Heart right ventricle (tissue), 16 donors: ENCODE data around the gene ADAMTS12. TPM values are rescaled to one million over a fixed set of nuclear protein-coding genes. Genes with fewer than 3 reads are reported as not detected.

ENCODE experiments used
- ATAC-seq, 8 donors: fragments of 200-7000 bp; cut with Tn5 transposase; one replicate each; pipeline ENCODE4 v1.9.1; 2020; ENCODE audit warnings: mild to moderate bottlenecking in 8 of 8, moderate library complexity in 8 of 8, moderate number of reproducible peaks in 1 of 8
- DNase-seq, 2 donors: peaks; one replicate each; pipeline ENCODE4 v3.0.0-alpha.2; 2020
- H3K27ac ChIP-seq, 10 donors: fragments of 200-600 bp; sonication (generic) in 2 of 10; one replicate each; pipeline versions ENCODE4 v1.5.0 to v1.8.0; 2020 to 2022; ENCODE audit warnings: mild to moderate bottlenecking in 3 of 10
- H3K27me3 ChIP-seq, 7 donors: fragments of 200-600 bp; one replicate each; pipeline ENCODE4 v1.8.0; 2021 to 2022; ENCODE audit warnings: mild to moderate bottlenecking in 2 of 7
- H3K36me3 ChIP-seq, 9 donors: fragments of 200-600 bp; sonication (generic) in 1 of 9; one replicate each; pipeline versions ENCODE4 v1.5.0 to v1.8.0; 2020 to 2022; ENCODE audit warnings: mild to moderate bottlenecking in 2 of 9
- H3K4me1 ChIP-seq, 9 donors: fragments of 200-600 bp; sonication (generic) in 1 of 9; one replicate each; pipeline versions ENCODE4 v1.5.0 to v1.8.0; 2020 to 2022; ENCODE audit warnings: mild to moderate bottlenecking in 4 of 9
- H3K4me3 ChIP-seq, 10 donors: fragments of 200-600 bp; sonication (generic) in 2 of 10; one replicate each; pipeline versions ENCODE4 v1.5.0 to v1.8.0; 2020 to 2022; ENCODE audit warnings: mild to moderate bottlenecking in 7 of 10, moderate library complexity in 2 of 10
- H3K9me3 ChIP-seq, 11 donors: fragments of 200-600 bp in 10 of 11; sonication (generic) in 2 of 11; one replicate each; pipeline versions ENCODE4 v1.5.0 to v1.8.0; 2013 to 2022; ENCODE audit warnings: mild to moderate bottlenecking in 2 of 11, control low read depth in 1 of 11, moderate library complexity in 1 of 11
- WGBS, 2 donors: extraction: QIAGEN DNeasy Blood & Tissue Kit; methylation state at CpG; one replicate each; pipeline ENCODE4 v1.1.7; 2013; ENCODE audit warnings: inconsistent platforms in 1 of 2; 5-methylcytosine and 5-hydroxymethylcytosine counted together
- intact Hi-C, 10 donors: fragments of 100-400 bp; cut with DNase I; formaldehyde crosslinking; loops; one replicate each; pipeline versions ENCODE4 v1.11.1 to v1.14.2; 2022
- polyA plus RNA-seq, 2 donors: library from polyadenylated mRNA; stranded (reverse); fragments of 200-250 nt; gene quantifications; one replicate each; pipeline ENCODE4 v1.2.3, GENCODE V29; 2013
- total RNA-seq, 10 donors: library from RNA; stranded (reverse); fragmentation: NEBNext Ultra II Directional in 3 of 10; extraction: Animal tissue kit (Norgen Biotek cat#: 25700) in 3 of 10; gene quantifications; one replicate each; pipeline versions ENCODE4 v1.2.1 to v1.2.4, GENCODE V29; 2021 to 2023
- TF ChIP-seq, protein P1 (sequence below), 9 donors: fragments of 200-600 bp; sonication (generic) in 2 of 9; IDR thresholded peaks; one replicate each; pipeline versions ENCODE4 v1.5.0 to v1.8.0; 2021 to 2022; ENCODE audit warnings: antibody characterized with exemption in 9 of 9, mild to moderate bottlenecking in 5 of 9, moderate library complexity in 1 of 9
- donor health status: Arrhythmogenic right ventricular cardiomyopathy.
- donor health status: ischemic (EF 13 %, LVEDD 7.1; RV severe dilation, severe dysfunction).
- donor health status: healthy with polysubstance abuse.
- donor health status: DM: no; HTN: yes; CAD: no.
- donor health status: DM: no; HTN: no; CAD: no.
- donor health status: ischemic (EF 25% LVEDD 6.9; RV normal size, moderate dysfunction).
- donor health status: ischemic (EF 25% LVEDD 5.7; RV mildly dilated, moderate dysfunction).
- donor health status: healthy.
- donor health status: DM: yes; HTN: yes; CAD: no.
- donor health status: Ischemic cardiomyopathy.
- donor health status: ischemic (EF 35%, LVEDD 5.7; RV mildly dilated, moderate dysfunction).
- donor health status: nonischemic (EF 11% LVEDD 7.7; RV severe dilation, severe dysfunction).
- donor health status: DM: yes; HTN: yes; CAD: no.
- donor health status: PGD.
- donor health status: ischemic (EF 29% LVEDD 5.4; RV normal size, mild dysfunction).
- donor health status: nonischemic (EF 23%, LVEDD 6.1; RV moderate dilation, normal function).

ADAMTS12 gene
- total and polyA plus RNA-seq, 12 donors, result 0.37 to 3.7 (median 1.3) TPM

DNA sequence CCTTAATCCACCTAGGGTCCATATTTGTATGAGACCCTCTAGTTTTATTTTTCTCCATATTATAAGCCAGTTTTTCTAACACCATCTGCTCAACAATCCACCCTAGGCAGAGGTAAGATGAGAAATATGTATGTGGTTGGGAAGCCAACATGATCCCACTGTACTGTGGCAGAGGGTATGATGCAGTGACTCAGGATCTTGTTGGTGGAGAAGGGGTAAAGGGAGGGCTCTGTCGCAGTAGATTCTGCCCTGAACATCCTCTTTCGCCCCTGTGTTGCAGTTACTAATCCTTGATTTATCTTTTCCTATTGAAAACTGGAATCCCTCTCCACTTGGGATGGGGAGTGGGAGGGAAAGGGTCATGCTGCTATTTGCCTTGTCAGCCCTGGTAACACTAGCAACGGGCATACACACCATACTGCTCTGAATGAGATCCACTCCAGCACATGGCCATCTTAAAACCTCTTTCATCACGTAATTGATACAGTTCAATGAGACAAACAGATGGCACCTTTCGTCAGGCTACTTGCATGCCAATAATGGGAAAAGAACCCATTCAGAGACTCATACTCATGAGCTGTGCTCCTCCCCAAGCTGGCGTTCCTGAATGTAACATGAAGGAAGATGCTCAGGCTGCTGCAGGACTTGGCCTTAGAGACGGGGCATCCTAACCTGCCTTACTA is 63.0 kb downstream of the ADAMTS12 start:
- Histone ChIP-seq H3K36me3 (no peaks in the 10 kb centered on the region), H3K27ac (peak overlapping the region in 1 of 10 donors; percentile 32), H3K4me1 (peaks cover 0 to 25% (median 0%) of the 10 kb centered on the region in 9 donors), H3K9me3 (no peaks in the 10 kb centered on the region), H3K27me3 (no peaks in the 10 kb centered on the region), H3K4me3 (no peak overlapping the region)
- 80 to 85% methylated on average over 7 of the region's 7 CpGs for WGBS, 2 donors
- TF ChIP-seq, protein P1, sequence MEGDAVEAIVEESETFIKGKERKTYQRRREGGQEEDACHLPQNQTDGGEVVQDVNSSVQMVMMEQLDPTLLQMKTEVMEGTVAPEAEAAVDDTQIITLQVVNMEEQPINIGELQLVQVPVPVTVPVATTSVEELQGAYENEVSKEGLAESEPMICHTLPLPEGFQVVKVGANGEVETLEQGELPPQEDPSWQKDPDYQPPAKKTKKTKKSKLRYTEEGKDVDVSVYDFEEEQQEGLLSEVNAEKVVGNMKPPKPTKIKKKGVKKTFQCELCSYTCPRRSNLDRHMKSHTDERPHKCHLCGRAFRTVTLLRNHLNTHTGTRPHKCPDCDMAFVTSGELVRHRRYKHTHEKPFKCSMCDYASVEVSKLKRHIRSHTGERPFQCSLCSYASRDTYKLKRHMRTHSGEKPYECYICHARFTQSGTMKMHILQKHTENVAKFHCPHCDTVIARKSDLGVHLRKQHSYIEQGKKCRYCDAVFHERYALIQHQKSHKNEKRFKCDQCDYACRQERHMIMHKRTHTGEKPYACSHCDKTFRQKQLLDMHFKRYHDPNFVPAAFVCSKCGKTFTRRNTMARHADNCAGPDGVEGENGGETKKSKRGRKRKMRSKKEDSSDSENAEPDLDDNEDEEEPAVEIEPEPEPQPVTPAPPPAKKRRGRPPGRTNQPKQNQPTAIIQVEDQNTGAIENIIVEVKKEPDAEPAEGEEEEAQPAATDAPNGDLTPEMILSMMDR (IDR thresholded peaks at IDR 0.05), result no peak
- intact Hi-C loops, result no loop called here
- ATAC-seq (no peak), DNase-seq (no peak)

DNA sequence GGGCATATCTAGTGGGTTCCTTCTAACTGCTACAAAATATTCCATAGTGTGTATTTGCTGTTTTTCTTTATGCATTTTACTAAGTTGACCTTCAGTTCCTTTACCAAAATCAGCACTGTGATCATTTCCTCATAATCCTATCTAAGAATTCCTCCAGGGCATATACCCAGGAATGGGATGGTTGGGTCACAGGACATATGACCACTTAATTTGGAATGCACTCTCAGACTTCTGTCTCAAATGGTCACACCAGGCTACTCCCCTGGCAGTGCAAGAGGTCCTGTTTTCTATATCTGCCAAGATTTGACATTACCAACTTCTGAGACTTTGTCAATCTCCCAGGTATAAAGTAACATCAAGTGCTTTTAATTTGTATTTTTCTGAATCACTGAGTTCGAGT is 63.9 kb downstream of the ADAMTS12 start:
- no peak for ATAC-seq
- 78 to 89% methylated on average over 1 of the region's 1 CpG for WGBS, 2 donors

DNA sequence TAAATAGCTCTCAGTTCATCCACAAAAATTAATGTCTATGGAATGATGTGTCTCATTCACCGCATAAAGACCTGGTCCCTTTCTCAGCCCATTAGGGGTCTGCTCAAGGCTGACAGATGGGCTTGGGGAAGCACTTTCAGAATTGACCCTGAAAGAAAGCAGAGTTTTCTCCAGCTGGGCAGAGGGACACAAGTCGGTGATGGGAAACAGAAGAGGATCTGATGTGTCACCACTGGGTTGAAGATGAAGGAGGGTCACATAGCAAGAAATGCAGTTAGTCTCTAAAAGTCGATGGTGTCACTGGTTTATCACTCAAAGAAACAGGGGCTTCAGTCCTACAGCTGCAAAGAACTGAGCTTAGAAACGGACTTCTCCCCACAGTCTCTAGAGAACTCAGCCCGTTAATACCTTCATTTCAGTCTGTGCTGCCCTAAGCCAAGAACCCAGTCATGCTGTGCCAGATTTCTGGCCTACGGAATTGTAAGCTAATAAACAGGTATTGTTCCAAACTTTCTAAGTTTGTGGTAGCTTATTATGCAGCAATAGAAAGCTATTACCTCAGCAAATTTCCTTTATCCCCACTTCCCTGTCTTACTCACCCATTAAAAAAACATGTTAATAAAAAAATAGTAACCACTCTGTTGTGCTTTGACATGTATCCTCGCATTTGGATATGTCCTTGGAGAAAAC is 64.6 kb downstream of the ADAMTS12 start:
- TF ChIP-seq, protein P1 (IDR thresholded peaks at IDR 0.05), result no peak
- Histone ChIP-seq H3K9me3 (no peaks in the 10 kb centered on the region), H3K36me3 (no peaks in the 10 kb centered on the region), H3K27me3 (no peaks in the 10 kb centered on the region), H3K4me3 (no peak overlapping the region), H3K27ac (no peak overlapping the region), H3K4me1 (peaks cover 0 to 25% (median 0%) of the 10 kb centered on the region in 9 donors)
- WGBS, 2 donors, result 65 to 76% methylated on average over 7 of the region's 7 CpGs
- intact Hi-C loops, result no loop called here
- DNase-seq, result no peak
- no peak for ATAC-seq

More for the DNA sequence above, 63.9 kb downstream of the ADAMTS12 start:
- TF ChIP-seq, protein P1 (IDR thresholded peaks at IDR 0.05), result no peak
- Histone ChIP-seq H3K27me3 (no peaks in the 10 kb centered on the region), H3K9me3 (no peaks in the 10 kb centered on the region), H3K4me1 (peaks cover 0 to 25% (median 0%) of the 10 kb centered on the region in 9 donors), H3K36me3 (no peaks in the 10 kb centered on the region), H3K27ac (no peak overlapping the region), H3K4me3 (no peak overlapping the region)
- intact Hi-C loops, result no loop called here
- no peak for DNase-seq

DNA sequence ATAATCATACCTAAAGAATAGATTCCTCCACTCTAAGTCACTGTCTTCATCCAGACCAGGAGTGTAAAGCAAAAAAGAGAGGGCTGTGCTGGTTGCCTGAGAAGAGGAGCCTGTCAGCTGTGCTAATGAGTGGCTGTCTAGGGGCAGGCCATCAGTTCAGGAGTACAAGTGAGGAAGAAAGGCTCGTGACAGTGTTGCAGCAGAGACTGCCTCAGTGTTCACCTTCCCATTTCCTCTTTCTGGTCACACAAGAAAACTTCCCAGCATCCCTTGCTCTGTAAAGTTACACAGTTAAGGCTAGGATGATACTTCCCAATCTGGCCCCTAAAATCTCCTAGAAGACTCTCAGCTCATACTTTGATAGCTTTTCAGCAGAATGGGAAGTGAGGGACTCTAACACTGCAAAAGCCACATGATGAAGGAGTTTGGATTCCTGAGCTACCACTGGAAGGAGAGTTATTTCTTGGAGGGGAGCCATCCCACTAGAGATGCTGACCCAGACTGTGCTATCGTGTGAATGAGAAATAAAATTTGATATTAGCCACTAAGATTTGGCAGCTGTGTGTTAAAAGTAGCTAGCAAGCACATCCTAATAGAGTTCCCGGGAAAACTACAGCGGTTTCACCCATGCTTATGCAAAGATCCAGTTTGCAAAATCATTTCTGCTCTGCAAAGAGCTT is 67.1 kb downstream of the ADAMTS12 start:
- TF ChIP-seq, protein P1 (IDR thresholded peaks at IDR 0.05), result no peak
- no peaks in the 10 kb centered on the region for H3K27me3 ChIP-seq
- no peaks in the 10 kb centered on the region for H3K36me3 ChIP-seq
- H3K4me3 ChIP-seq, result no peak overlapping the region
- DNase-seq (no peak), ATAC-seq (peak in 5 of 8 donors; percentile 19 to 55 (median 34))
- no peak overlapping the region for H3K27ac ChIP-seq
- peaks cover 0 to 3% (median 0%) of the 10 kb centered on the region in 11 donors for H3K9me3 ChIP-seq
- peaks cover 0 to 22% (median 0%) of the 10 kb centered on the region in 9 donors for H3K4me1 ChIP-seq
- intact Hi-C loops, result no loop called here
- WGBS, 2 donors, result 38% methylated on average over 4 of the region's 4 CpGs
